Osteoblast (primary cell): ENCODE data around the gene HMGN2. TPM values are rescaled to one million over a fixed set of nuclear protein-coding genes. Genes with fewer than 3 reads are reported as not detected.

Source experiments
- DNase-seq: peaks from one replicate; pipeline ENCODE4 v3.0.0; 2011; ENCODE audit warnings: low spot score, mixed read lengths; ENCODE audit not compliant: insufficient read length; ENCODE audit errors: missing footprints
- H2AFZ ChIP-seq: 2 replicates; pipeline ENCODE4 v1.6.0; 2011; ENCODE audit warnings: mild to moderate bottlenecking, low read length
- H3K27ac ChIP-seq: 2 replicates; pipeline ENCODE4 v1.5.1; 2011; ENCODE audit warnings: mild to moderate bottlenecking, low read depth, low read length, moderate library complexity
- H3K27me3 ChIP-seq: 2 replicates; pipeline ENCODE4 v1.6.0; 2012; ENCODE audit warnings: mild to moderate bottlenecking, control low read depth, inconsistent platforms, low read length, moderate library complexity; ENCODE audit not compliant: insufficient read depth
- H3K36me3 ChIP-seq: 2 replicates; pipeline ENCODE4 v1.5.1; 2011; ENCODE audit warnings: mild to moderate bottlenecking, low read length, control low read depth, moderate library complexity; ENCODE audit not compliant: insufficient read depth
- H3K4me1 ChIP-seq: 2 replicates; pipeline ENCODE4 v1.5.1; 2011; ENCODE audit warnings: mild to moderate bottlenecking, low read length, control low read depth, moderate library complexity; ENCODE audit not compliant: insufficient read depth
- H3K4me2 ChIP-seq: 2 replicates; pipeline ENCODE4 v1.6.0; 2011; ENCODE audit warnings: mild to moderate bottlenecking, low read length; ENCODE audit not compliant: insufficient read depth
- H3K4me3 ChIP-seq: fragments of 200-600 bp; sonication (generic); 3 replicates; pipeline ENCODE4 v1.5.1; 2012; ENCODE audit warnings: mild to moderate bottlenecking, low read length, inconsistent platforms; ENCODE audit not compliant: insufficient read depth
- H3K79me2 ChIP-seq: 2 replicates; pipeline ENCODE4 v1.6.0; 2012; ENCODE audit warnings: mild to moderate bottlenecking, low read length, control low read depth, inconsistent platforms; ENCODE audit not compliant: insufficient read depth
- H3K9me3 ChIP-seq: 2 replicates; pipeline ENCODE4 v1.5.1; 2011; ENCODE audit warnings: low read depth, low read length, control low read depth
- H4K20me1 ChIP-seq: 2 replicates; pipeline ENCODE4 v1.6.0; 2012; ENCODE audit warnings: mild to moderate bottlenecking, low read length, control low read depth; ENCODE audit not compliant: insufficient read depth
- total RNA-seq: library from RNA; depleted of rRNA; stranded (reverse); fragments of >200 nt; gene quantifications from 2 replicates; pipeline ENCODE4 v1.2.3, GENCODE V29; 2012
- TF ChIP-seq, protein P1 (sequence below): IDR thresholded peaks from 2 replicates; pipeline ENCODE4 v1.5.1; 2011; ENCODE audit warnings: mild to moderate bottlenecking, low read depth, low read length, moderate library complexity; ENCODE audit errors: extremely low read depth

The HMGN2 gene
- total RNA-seq, 1 donor: 181 TPM

DNA sequence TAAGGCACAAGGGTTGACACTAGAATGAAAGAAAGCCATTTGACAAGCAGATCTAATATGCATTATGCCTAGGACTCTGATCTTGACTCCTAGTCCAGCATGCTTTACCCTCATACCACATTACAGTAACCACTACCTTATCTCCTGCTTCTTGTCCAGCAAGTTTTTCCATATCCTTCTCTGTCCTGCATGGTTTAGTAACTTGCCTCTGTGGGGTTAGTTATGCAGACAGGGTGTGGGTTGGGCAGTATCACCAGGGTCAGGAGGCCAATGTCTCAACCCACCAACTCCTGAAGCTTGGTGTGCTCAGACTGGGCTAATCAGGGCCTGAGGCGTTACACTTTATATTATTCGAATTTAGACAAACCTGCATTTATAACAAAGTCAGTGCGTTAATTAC is 21.3 kb upstream of the HMGN2 start:
- Histone ChIP-seq H3K27me3 (no peaks in the 10 kb centered on the region), H3K4me1 (no peaks in the 10 kb centered on the region), H3K4me3 (no peak overlapping the region), H3K27ac (no peak overlapping the region), H3K79me2 (no peaks in the 10 kb centered on the region), H3K9me3 (no peaks in the 10 kb centered on the region), H2AFZ (no peak overlapping the region), H3K36me3 (peaks cover 74% of the 10 kb centered on the region), H3K4me2 (no peak overlapping the region), H4K20me1 (peaks cover 4% of the 10 kb centered on the region)
- TF ChIP-seq, protein P1, sequence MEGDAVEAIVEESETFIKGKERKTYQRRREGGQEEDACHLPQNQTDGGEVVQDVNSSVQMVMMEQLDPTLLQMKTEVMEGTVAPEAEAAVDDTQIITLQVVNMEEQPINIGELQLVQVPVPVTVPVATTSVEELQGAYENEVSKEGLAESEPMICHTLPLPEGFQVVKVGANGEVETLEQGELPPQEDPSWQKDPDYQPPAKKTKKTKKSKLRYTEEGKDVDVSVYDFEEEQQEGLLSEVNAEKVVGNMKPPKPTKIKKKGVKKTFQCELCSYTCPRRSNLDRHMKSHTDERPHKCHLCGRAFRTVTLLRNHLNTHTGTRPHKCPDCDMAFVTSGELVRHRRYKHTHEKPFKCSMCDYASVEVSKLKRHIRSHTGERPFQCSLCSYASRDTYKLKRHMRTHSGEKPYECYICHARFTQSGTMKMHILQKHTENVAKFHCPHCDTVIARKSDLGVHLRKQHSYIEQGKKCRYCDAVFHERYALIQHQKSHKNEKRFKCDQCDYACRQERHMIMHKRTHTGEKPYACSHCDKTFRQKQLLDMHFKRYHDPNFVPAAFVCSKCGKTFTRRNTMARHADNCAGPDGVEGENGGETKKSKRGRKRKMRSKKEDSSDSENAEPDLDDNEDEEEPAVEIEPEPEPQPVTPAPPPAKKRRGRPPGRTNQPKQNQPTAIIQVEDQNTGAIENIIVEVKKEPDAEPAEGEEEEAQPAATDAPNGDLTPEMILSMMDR: no peak
- DNase-seq: peak; percentile 13

DNA sequence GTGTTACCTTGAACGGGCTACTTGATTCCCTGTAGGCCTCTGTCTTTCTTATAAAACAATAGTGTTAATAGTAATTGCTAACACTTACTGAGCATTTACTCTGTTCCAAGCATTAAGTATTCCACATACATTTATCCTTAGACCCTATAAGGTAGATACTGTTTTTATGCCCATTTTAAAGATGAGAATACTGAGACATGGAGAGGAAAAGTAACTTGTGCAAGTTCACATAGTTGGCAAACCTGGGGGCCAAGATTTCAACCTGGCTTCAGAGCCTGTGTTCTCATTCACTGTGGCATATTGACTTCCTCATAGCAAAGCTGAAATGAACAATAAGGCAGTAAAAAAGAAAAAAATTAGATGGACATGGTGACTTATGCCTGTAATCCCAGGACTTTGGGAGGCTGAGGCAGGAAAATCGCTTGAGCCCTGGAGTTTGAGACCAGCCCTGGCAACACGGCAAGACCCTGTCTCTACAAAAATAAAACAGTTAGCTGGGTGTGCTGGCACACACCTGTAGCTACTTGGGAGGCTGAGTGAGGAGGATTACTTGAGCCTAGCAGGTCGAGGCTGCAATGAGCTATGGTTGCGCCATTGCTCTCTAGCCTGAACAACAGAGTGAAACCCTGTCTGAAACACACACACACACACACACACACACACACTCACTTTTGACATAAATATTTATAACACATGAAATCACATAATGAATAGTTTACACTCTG is 19.6 kb upstream of the HMGN2 start:
- Histone ChIP-seq H3K36me3 (peaks cover 61% of the 10 kb centered on the region), H3K4me1 (no peaks in the 10 kb centered on the region), H3K79me2 (no peaks in the 10 kb centered on the region), H3K4me2 (no peak overlapping the region), H2AFZ (no peak overlapping the region), H3K27ac (no peak overlapping the region), H3K27me3 (no peaks in the 10 kb centered on the region), H3K9me3 (no peaks in the 10 kb centered on the region), H3K4me3 (no peak overlapping the region), H4K20me1 (peaks cover 4% of the 10 kb centered on the region)
- no peak for DNase-seq
- TF ChIP-seq, protein P1: no peak

DNA sequence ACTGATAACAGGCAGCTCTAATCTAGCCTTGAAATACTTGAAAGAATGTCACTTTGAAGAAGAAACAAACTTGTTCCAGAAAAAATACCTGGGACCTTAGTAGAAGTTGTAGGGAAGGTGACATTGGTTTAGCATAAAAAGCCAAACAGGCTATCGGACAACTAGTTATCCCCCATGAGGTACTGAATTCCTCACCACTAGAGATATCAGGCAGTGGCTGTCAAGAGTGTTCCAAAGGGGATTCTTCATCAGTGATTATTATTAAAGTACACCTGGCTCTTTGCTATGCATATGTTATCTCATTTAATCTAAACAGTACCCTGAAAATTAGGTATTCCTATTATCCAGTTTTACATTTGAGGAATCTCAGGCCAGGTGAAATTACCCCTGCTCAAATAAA is 13.1 kb upstream of the HMGN2 start:
- DNase-seq: no peak
- Histone ChIP-seq H3K4me1 (no peaks in the 10 kb centered on the region), H3K4me3 (no peak overlapping the region), H3K79me2 (no peaks in the 10 kb centered on the region), H3K4me2 (no peak overlapping the region), H4K20me1 (peaks cover 6% of the 10 kb centered on the region), H3K36me3 (peaks cover 71% of the 10 kb centered on the region), H2AFZ (no peak overlapping the region), H3K9me3 (no peaks in the 10 kb centered on the region), H3K27me3 (no peaks in the 10 kb centered on the region), H3K27ac (no peak overlapping the region)
- TF ChIP-seq, protein P1: no peak

DNA sequence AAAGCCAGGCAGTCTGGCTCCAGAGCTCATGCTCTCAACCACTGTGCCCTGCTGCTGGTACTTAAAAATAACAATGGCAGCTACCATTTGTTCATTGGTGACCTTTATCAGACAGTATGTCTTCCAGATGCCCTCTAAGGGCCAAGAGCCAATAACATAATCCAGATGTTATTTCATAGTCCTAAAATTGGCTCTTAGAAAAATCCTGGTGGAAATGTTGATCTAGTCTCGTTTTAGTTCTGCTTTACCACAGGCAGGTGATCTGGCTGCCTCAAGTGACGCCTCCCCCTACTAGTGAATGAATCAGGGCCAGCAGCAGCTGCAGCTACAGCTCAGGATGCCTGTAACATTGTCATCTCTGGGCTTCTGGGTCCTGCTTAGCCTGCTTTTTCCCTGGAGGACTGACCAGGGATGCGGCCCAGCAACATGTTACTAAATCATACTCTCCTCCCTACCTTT is 12.6 kb upstream of the HMGN2 start:
- Histone ChIP-seq H3K27me3 (no peaks in the 10 kb centered on the region), H3K4me1 (no peaks in the 10 kb centered on the region), H3K79me2 (no peaks in the 10 kb centered on the region), H3K4me3 (no peak overlapping the region), H3K4me2 (no peak overlapping the region), H2AFZ (no peak overlapping the region), H4K20me1 (peaks cover 6% of the 10 kb centered on the region), H3K27ac (no peak overlapping the region), H3K9me3 (no peaks in the 10 kb centered on the region), H3K36me3 (peaks cover 74% of the 10 kb centered on the region)
- TF ChIP-seq, protein P1: no peak
- DNase-seq: no peak
